Effector CD4-positive, alpha-beta T cell (primary cell): ENCODE data around the gene LILRA6.
"Not testable (repeated sequence)": the region's sequence is repeated elsewhere in the genome, so short reads cannot be mapped to it uniquely, and the experiment has no call there.

Source experiments
- DNase-seq: peaks from one replicate; pipeline ENCODE4 v3.0.0-alpha.2; 2020

LILRA6 gene

GRCh38 chr19:54262066-54262465 is 19.5 kb upstream of the LILRA6 start:
- DNase-seq: no peak

- DNase-seq: no peak
Observed at GRCh38 chr19:54257116-54257480, 14.5 kb upstream of the LILRA6 start, which contains the start of gene LILRB5. Gene LILRB5 (minus strand): TSS chr19:54257273. CDS start chr19:54257193, 80 bp downstream.

GRCh38 chr19:54256250-54257115 is 13.9 kb upstream of the LILRA6 start:
- no peak for DNase-seq

GRCh38 chr19:54255105-54255775 is 12.7 kb upstream of the LILRA6 start:
- no peak for DNase-seq

- DNase-seq: no peak
Observed at GRCh38 chr19:54254195-54254906, 11.8 kb upstream of the LILRA6 start.

- no peak for DNase-seq
Observed at GRCh38 chr19:54253331-54254194, 11.0 kb upstream of the LILRA6 start.

GRCh38 chr19:54252845-54253244 is 10.3 kb upstream of the LILRA6 start:
- no peak for DNase-seq

- DNase-seq: no peak
Observed at GRCh38 chr19:54252243-54252642, 9.7 kb upstream of the LILRA6 start.

GRCh38 chr19:54248016-54248601 is 5.5 kb upstream of the LILRA6 start:
- DNase-seq: no peak

GRCh38 chr19:54247106-54247930 is 4.7 kb upstream of the LILRA6 start:
- DNase-seq: no peak

- DNase-seq: no peak
Observed at GRCh38 chr19:54245936-54246335, 3.3 kb upstream of the LILRA6 start.

GRCh38 chr19:54243809-54244208 is 1.2 kb upstream of the LILRA6 start:
- DNase-seq: not testable (repeated sequence)

- DNase-seq: not testable (repeated sequence)
Observed at GRCh38 chr19:54242234-54242633, 356 bp downstream of the LILRA6 start.

- not testable (repeated sequence) for DNase-seq
Observed at GRCh38 chr19:54240372-54241336, 1.9 kb downstream of the LILRA6 start.

GRCh38 chr19:54239491-54240371 is 2.9 kb downstream of the LILRA6 start:
- DNase-seq: not testable (repeated sequence)

- no peak for DNase-seq
Observed at GRCh38 chr19:54233941-54234340, 8.6 kb downstream of the LILRA6 start.

- DNase-seq: peak; percentile 85
Observed at GRCh38 chr19:54231077-54231931, 11.3 kb downstream of the LILRA6 start.

GRCh38 chr19:54230031-54230430 is 12.6 kb downstream of the LILRA6 start:
- DNase-seq: no peak
